CD4-positive, alpha-beta T cell (primary cell): ENCODE measurements around the gene WWC2. TPM values are rescaled to one million over a fixed set of nuclear protein-coding genes. Genes with fewer than 3 reads are reported as not detected.

ENCODE experiments used
- ATAC-seq: fragments of 200-7000 bp; cut with Tn5 transposase; one replicate; pipeline ENCODE4 v1.10.0; 2022; ENCODE audit warnings: mild to moderate bottlenecking; ENCODE audit not compliant: poor library complexity
- CTCF ChIA-PET: fragments of 350-600 bp; sonication (Branson Sonifier 250); formaldehyde crosslinking; loops from one replicate; lab custom pipeline; 2021; ENCODE audit warnings: antibody characterized with exemption, inconsistent platforms; lab: Charles Lee
- POLR2A ChIA-PET: fragments of 350-600 bp; sonication (Branson Sonifier 250); formaldehyde crosslinking; loops from one replicate; lab custom pipeline; 2021; ENCODE audit warnings: antibody characterized with exemption, inconsistent platforms; lab: Charles Lee
- DNase-seq, 14 experiments: peaks; one replicate each; pipeline ENCODE4 v3.0.0-alpha.2; 2013 to 2020; ENCODE audit warnings: mixed read lengths in 2 of 14
- H3K27ac ChIP-seq, 2 donors: one replicate each; pipeline versions ENCODE4 v1.5.1 to v1.7.0; 2013; ENCODE audit warnings: low read length in 2 of 2, low read depth in 1 of 2, mild to moderate bottlenecking in 1 of 2
- H3K27me3 ChIP-seq, 2 experiments: 1 replicate in 1 of 2; 2 replicates in 1 of 2; pipeline versions ENCODE4 v1.6.1 to v1.7.0; 2013; ENCODE audit warnings: low read length in 2 of 2, control low read depth in 1 of 2, mild to moderate bottlenecking in 1 of 2, moderate library complexity in 1 of 2; ENCODE audit not compliant: insufficient read depth in 2 of 2, control insufficient read depth in 1 of 2
- H3K36me3 ChIP-seq: one replicate; pipeline ENCODE4 v1.6.1; 2013; ENCODE audit warnings: low read length, control low read depth; ENCODE audit not compliant: insufficient read depth
- H3K4me1 ChIP-seq: one replicate; pipeline ENCODE4 v1.6.1; 2013; ENCODE audit warnings: low read length, control low read depth; ENCODE audit not compliant: insufficient read depth
- H3K4me3 ChIP-seq: one replicate; pipeline ENCODE4 v1.5.1; 2013; ENCODE audit warnings: mild to moderate bottlenecking, low read length, moderate library complexity
- H3K9me3 ChIP-seq, 2 experiments: 1 replicate in 1 of 2; 2 replicates in 1 of 2; pipeline versions ENCODE4 v1.6.1 to v1.7.0; 2013; ENCODE audit warnings: low read length in 2 of 2, mild to moderate bottlenecking in 2 of 2, control low read depth in 1 of 2, moderate library complexity in 1 of 2; ENCODE audit not compliant: control insufficient read depth in 1 of 2, insufficient read depth in 1 of 2
- H3K27ac Mint-ChIP-seq: one replicate; pipeline ENCODE4 v1.8.0; 2020; ENCODE audit warnings: mixed read lengths
- H3K27me3 Mint-ChIP-seq: one replicate; pipeline ENCODE4 v1.8.0; 2021; ENCODE audit warnings: mixed read lengths
- H3K36me3 Mint-ChIP-seq: one replicate; pipeline ENCODE4 v1.8.0; 2021; ENCODE audit warnings: low read depth, mixed read lengths
- H3K4me1 Mint-ChIP-seq: one replicate; pipeline ENCODE4 v1.8.0; 2021; ENCODE audit warnings: low read depth, mixed read lengths
- H3K4me3 Mint-ChIP-seq: one replicate; pipeline ENCODE4 v1.8.0; 2020; ENCODE audit warnings: mild to moderate bottlenecking, mixed read lengths
- H3K9me3 Mint-ChIP-seq: one replicate; pipeline ENCODE4 v1.8.0; 2020; ENCODE audit warnings: mixed read lengths
- CTCF ChIP-seq: fragments of 200-600 bp; IDR thresholded peaks from one replicate; pipeline ENCODE4 v1.8.0; 2022; ENCODE audit warnings: antibody characterized with exemption, mild to moderate bottlenecking
- intact Hi-C, 2 experiments: fragments of 100-400 bp; cut with DNase I in 1 of 2; cut with micrococcal nuclease in 1 of 2; formaldehyde crosslinking; loops; one replicate each; pipeline versions ENCODE4 v1.15.1 to v1.9.0; 2023 to 2025; cut with DNase I, micrococcal nuclease
- polyA plus RNA-seq, 2 donors: library from polyadenylated mRNA; unstranded; fragments of 120-200 nt; gene quantifications; one replicate each; pipeline ENCODE4 v1.2.1, GENCODE V29; 2013
- total RNA-seq, 174 experiments: library from RNA in 2 of 174; stranded (reverse) in 2 of 174; gene quantifications; one replicate each; pipeline ENCODE4 v1.2.3 and lab custom pipeline; 2021 to 2026

The WWC2 gene
- total RNA-seq (1 to 10 TPM; 4.1 to 4.9 TPM), total RNA-seq (lab: John Stamatoyannopoulos, UW) (5.1 to 30.9 (median 15.5) reads per million in 172 experiments)
- 3.5 TPM for polyA plus RNA-seq (2013, experiment 1 of 2)
- polyA plus RNA-seq (2013, experiment 2 of 2) = 3.5 TPM

GRCh38 chr4:183098723-183099536, at the start of gene WWC2:
TSS of gene WWC2 (plus strand) at chr4:183099257. CDS start at chr4:183099492, 235 bp downstream.
- CTCF ChIA-PET = no interaction called here
- TF ChIP-seq CTCF = no peak
- peaks cover 19% of the 10 kb centered on the region for H3K4me1 ChIP-seq
- POLR2A ChIA-PET = interaction anchor here (0.6 to 1.2 kb wide), 4 partner anchors 86 to 405 kb away, joined by 3 to 4 read pairs (median 3); no protein-coding TSS in a partner anchor
- ATAC-seq (peak; percentile 81), DNase-seq (peak; percentile 33 to 84 (median 63))
- H3K4me3 ChIP-seq = peak within 1 kb of the TSS; percentile 75
- H3K9me3 ChIP-seq = peaks cover 0 to 9% of the 10 kb centered on the region in 2 experiments
- Mint-ChIP-seq H3K4me1 (peaks cover 31% of the 10 kb centered on the region), H3K9me3 (no peaks in the 10 kb centered on the region), H3K36me3 (no peaks in the 10 kb centered on the region), H3K27ac (no peak within 1 kb of the TSS), H3K27me3 (peaks cover 29% of the 10 kb centered on the region), H3K4me3 (peak within 1 kb of the TSS; percentile 88)
- no peaks in the 10 kb centered on the region for H3K36me3 ChIP-seq
- intact Hi-C loops = no loop called here
- peaks cover 8 to 31% of the 10 kb centered on the region in 2 experiments for H3K27me3 ChIP-seq
- H3K27ac ChIP-seq = no peak within 1 kb of the TSS

GRCh38 chr4:183053681-183054080, 45.4 kb upstream of the WWC2 start:
- H3K27me3 Mint-ChIP-seq = peaks cover 21% of the 10 kb centered on the region
- Histone ChIP-seq H3K4me3 (no peak overlapping the region), H3K27ac (no peak overlapping the region), H3K36me3 (no peaks in the 10 kb centered on the region), H3K27me3 (no peaks in the 10 kb centered on the region), H3K9me3 (no peaks in the 10 kb centered on the region), H3K4me1 (no peaks in the 10 kb centered on the region)
- CTCF ChIA-PET = no interaction called here
- H3K36me3 Mint-ChIP-seq = no peaks in the 10 kb centered on the region
- TF ChIP-seq CTCF = no peak
- H3K4me3 Mint-ChIP-seq = no peak overlapping the region
- POLR2A ChIA-PET = no interaction called here
- no peak for ATAC-seq
- intact Hi-C loops = no loop called here
- no peaks in the 10 kb centered on the region for H3K4me1 Mint-ChIP-seq
- no peak overlapping the region for H3K27ac Mint-ChIP-seq
- DNase-seq = no peak
- no peaks in the 10 kb centered on the region for H3K9me3 Mint-ChIP-seq

GRCh38 chr4:183057255-183057654, 41.8 kb upstream of the WWC2 start:
- CTCF ChIA-PET = interaction anchor here (0.5 to 0.6 kb wide), 2 partner anchors 10 to 193 kb away, joined by 3 read pairs; no protein-coding TSS in a partner anchor
- intact Hi-C loops = no loop called here

More at GRCh38 chr4:183057255-183057654, 41.8 kb upstream of the WWC2 start:
- no peak for TF ChIP-seq CTCF
- H3K4me1 Mint-ChIP-seq = no peaks in the 10 kb centered on the region
- H3K27me3 Mint-ChIP-seq = peaks cover 39% of the 10 kb centered on the region
- H3K4me1 ChIP-seq = no peaks in the 10 kb centered on the region
- no peaks in the 10 kb centered on the region for H3K9me3 Mint-ChIP-seq
- no peak overlapping the region for H3K27ac ChIP-seq
- POLR2A ChIA-PET = no interaction called here
- no peaks in the 10 kb centered on the region for H3K36me3 ChIP-seq
- H3K27ac Mint-ChIP-seq = no peak overlapping the region
- H3K4me3 ChIP-seq = no peak overlapping the region
- no peak for ATAC-seq
- no peaks in the 10 kb centered on the region for H3K9me3 ChIP-seq
- H3K4me3 Mint-ChIP-seq = no peak overlapping the region
- no peaks in the 10 kb centered on the region for H3K27me3 ChIP-seq
- DNase-seq = no peak
- no peaks in the 10 kb centered on the region for H3K36me3 Mint-ChIP-seq
